ENCODE data around the gene CAPN12. TPM values are rescaled to one million over a fixed set of nuclear protein-coding genes. Genes with fewer than 3 reads are reported as not detected.
"Not testable (repeated sequence)": the region's sequence is repeated elsewhere in the genome, so short reads cannot be mapped to it uniquely, and the experiment has no call there.

Gene CAPN12
- total RNA-seq, 1 donor from 2014 or later: 7.3 TPM

DNA sequence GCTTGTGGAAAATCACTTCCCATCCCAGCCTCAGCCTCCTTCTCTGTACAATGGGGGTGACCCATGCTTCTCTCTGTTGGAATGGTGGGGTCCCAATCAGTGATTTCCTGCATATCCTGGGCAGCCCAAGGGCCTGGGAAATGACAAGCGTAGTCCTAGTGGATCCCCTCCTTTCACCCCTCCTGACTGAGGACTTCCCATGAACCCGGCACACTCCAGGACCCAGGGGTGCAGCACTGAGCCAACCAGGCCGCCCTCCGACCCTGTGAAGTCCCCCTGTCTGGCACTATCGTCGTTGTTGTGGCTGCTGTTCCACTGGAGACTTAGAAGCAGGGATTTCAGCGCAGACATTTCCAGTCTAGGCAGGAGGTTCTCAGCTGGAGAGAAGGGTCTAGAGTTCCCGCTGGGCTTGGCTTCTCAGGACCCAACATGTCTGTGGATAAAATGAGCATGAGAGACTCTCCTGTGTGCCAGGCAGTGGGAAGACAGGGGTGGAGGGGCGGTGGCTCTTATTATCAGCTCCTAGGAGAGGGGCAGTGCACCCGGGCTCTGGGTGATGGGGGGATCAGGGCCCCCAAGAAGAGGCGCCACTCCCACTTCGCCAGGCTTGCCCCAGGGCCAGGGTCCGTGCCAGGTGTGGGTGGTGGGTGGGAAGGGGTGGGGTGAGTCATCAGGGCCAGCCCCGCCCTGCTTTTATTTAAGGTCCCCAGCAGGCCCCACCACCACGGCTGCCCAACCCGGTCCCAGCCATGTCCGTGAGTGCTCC lies 44.4 kb upstream of the CAPN12 start, which contains the start of gene LGALS7B:
Gene LGALS7B, plus strand, starts transcription at position 723 of the 766 bp plus-strand sequence. Its CDS starts 27 bp downstream, at position 750.
- no peak within 1 kb of the TSS for H3K4me3 ChIP-seq (ENCODE audit: low read depth, low read length)
- TF ChIP-seq, protein P1, sequence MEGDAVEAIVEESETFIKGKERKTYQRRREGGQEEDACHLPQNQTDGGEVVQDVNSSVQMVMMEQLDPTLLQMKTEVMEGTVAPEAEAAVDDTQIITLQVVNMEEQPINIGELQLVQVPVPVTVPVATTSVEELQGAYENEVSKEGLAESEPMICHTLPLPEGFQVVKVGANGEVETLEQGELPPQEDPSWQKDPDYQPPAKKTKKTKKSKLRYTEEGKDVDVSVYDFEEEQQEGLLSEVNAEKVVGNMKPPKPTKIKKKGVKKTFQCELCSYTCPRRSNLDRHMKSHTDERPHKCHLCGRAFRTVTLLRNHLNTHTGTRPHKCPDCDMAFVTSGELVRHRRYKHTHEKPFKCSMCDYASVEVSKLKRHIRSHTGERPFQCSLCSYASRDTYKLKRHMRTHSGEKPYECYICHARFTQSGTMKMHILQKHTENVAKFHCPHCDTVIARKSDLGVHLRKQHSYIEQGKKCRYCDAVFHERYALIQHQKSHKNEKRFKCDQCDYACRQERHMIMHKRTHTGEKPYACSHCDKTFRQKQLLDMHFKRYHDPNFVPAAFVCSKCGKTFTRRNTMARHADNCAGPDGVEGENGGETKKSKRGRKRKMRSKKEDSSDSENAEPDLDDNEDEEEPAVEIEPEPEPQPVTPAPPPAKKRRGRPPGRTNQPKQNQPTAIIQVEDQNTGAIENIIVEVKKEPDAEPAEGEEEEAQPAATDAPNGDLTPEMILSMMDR (conservative IDR thresholded peaks at IDR 0.05; ENCODE audit: low read depth, low read length): no peak
- DNase-seq (ENCODE audit: low read depth): no peak

DNA sequence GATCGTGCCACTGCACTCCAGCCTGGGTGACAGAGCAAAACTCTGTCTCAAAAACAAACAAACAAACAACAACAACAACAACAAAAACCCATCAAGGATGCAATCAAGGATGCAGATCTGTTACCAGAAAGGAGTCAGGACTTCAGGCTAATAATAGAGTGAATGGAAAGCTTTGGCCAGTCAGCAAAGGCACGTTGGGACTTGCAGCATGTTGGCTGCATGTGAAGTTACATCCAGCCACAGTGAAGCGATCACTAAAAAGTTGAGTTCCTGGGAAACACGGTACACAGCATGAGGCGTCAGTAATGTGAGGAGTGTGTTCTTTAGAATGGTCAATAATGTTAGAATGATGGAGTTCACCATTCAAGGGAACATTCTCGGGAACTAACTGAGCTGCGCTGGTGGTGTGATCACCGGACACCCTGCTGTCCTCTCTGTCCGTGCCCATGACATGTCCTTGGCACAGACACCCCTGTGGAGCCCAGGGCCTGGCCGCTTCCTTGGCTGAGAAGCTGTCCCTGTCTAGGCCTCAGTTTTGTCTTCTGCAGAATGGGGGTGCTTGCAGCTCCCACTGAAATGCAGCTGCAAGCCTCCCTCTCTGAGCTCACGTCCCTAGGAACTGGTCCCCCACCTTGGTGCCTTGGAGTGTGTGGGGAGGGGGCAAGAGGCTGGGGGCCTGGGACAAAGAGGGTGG lies 42.4 kb upstream of the CAPN12 start:
- H3K4me3 ChIP-seq (ENCODE audit: low read depth, low read length): no peak overlapping the region
- DNase-seq (ENCODE audit: low read depth): no peak
- TF ChIP-seq, protein P1 (conservative IDR thresholded peaks at IDR 0.05; ENCODE audit: low read depth, low read length): no peak

DNA sequence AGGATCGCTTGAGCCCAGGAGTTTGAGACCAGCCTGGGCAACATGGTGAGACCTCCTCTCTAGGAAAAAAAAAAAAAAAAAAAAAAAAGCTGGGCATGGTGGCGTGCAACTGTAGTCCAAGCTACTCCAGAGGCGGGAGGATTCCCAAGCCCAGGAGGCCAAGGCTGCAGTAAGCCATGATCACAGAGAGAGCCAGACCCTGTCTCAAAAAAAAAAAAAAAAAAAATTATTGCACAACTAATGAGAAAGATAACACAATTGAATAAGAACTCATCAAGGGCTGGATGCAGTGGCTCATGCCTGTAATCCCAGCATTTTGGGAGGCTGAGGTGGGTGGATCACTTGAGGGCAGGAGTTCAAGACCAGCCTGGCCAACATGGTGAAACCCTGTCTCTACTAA lies 41.8 kb upstream of the CAPN12 start:
- DNase-seq (ENCODE audit: low read depth); H3K4me3 ChIP-seq (ENCODE audit: low read depth, low read length): not testable (repeated sequence)

DNA sequence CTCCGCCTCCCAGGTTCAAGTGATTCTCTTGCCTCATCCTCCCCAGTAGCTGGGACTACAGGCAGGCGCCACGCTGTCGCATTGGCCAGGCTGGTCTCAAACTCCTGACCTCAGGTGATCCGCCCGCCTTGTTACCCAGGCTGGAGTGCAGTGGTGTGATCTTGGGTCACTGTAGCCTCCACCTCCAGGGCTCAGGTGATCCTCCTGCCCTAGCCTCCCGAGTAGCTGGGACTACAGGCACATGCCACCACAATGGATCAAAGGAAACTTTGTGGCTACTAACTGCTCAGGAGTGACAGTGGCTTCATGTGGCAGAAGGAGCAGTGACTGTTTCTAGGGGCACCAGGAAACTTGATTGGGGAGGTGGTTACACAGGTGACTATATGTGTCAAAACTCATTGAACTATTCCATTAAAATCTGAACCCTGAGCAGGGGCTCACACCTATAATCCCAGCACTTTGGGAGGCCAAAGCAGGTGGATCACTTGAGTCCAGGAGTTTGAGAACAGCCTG lies 41.0 kb upstream of the CAPN12 start:
- no peak overlapping the region for H3K4me3 ChIP-seq (ENCODE audit: low read depth, low read length)
- TF ChIP-seq, protein P1 (conservative IDR thresholded peaks at IDR 0.05; ENCODE audit: low read depth, low read length): no peak
- DNase-seq (ENCODE audit: low read depth): no peak

DNA sequence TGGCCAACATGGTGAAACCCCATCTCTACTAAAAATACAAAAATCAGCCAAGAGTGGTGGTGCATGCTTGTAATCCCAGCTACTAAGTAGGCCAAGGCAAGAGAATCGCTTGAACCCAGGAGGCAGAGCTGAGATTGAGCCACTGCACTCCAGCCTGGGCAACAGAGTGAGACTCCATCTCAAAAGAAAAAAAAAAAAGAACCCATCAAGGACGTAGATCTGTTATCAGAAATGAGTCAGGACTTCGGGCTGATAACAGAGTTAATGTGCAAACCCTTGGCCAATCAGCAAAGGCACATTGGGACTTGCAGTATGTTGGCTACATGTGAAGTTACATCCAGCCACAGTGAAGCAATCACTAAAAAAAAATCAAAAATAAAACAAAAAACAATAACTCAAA lies 40.0 kb upstream of the CAPN12 start:
- TF ChIP-seq, protein P1 (conservative IDR thresholded peaks at IDR 0.05; ENCODE audit: low read depth, low read length): no peak
- no peak overlapping the region for H3K4me3 ChIP-seq (ENCODE audit: low read depth, low read length)
- no peak for DNase-seq (ENCODE audit: low read depth)

DNA sequence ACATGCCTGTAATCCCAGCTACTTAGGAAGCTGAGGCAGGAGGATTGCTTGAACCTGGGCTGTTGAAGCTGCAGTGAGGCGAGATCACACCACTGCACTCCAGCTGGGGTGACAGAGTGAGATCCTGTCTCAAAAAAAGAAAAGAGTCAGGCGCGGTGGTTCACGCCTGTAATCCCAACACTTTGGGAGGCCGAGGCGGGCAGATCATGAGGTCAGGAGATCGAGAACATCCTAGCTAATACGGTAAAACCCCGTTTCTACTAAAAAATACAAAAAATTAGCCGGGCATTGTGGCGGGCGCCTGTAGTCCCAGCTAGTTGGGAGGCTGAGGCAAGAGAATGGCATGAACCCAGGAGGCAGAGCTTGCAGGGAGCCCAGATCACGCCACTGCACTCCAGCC lies 37.9 kb upstream of the CAPN12 start:
- not testable (repeated sequence) for DNase-seq (ENCODE audit: low read depth); H3K4me3 ChIP-seq (ENCODE audit: low read depth, low read length)

DNA sequence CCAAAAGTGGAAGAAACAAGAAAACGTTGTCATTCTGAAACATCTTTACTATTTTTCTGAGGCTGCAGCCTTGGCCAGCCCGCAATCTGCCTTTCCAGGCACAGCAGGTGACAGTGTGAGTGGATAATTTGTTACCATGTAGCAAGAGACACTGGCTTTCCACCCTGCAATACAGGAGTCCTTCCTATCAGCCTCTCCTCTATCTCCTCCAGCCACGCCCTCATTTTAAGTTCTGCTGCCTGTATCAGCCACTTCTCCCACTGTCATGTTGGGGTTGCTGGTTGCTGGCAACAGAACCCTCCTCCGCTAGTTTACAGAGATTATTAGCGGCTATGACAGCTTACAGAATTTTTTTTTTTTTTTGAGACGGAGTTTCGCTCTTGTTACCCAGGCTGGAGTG lies 36.8 kb upstream of the CAPN12 start:
- DNase-seq (ENCODE audit: low read depth): no peak
- no peak overlapping the region for H3K4me3 ChIP-seq (ENCODE audit: low read depth, low read length)
- TF ChIP-seq, protein P1 (conservative IDR thresholded peaks at IDR 0.05; ENCODE audit: low read depth, low read length): no peak

DNA sequence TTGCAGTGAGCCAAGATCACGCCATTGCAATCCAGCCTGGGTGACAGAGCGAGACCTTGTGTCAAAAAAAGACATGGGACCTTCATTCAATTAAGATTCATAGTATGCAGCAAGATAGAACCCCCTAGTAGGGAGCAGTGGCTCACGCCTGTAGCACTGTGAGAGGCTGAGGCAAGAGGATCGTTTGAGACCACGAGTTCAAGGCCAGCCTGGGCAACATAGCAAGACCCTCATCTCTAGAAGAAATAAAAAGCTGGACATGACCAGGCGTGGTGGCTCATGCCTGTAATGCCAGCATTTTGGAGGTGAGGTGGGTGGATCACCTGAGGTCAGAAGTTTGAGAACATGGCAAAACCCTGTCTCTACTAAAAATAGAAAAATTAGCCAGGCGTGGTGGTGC lies 36.2 kb upstream of the CAPN12 start:
- H3K4me3 ChIP-seq (ENCODE audit: low read depth, low read length): no peak overlapping the region
- no peak for DNase-seq (ENCODE audit: low read depth)
- TF ChIP-seq, protein P1 (conservative IDR thresholded peaks at IDR 0.05; ENCODE audit: low read depth, low read length): no peak

All from epithelial cell of proximal tubule (primary cell).